Middle frontal gyrus (tissue), 1 donor: ENCODE measurements around the gene MICAL2.

Experiments used
- DNase-seq: peaks from one replicate; pipeline ENCODE4 v3.0.0-alpha.2; 2015; ENCODE audit warnings: low spot score; ENCODE audit errors: extremely low spot score

The MICAL2 gene

GRCh38 chr11:12155696-12156095, 45.3 kb downstream of the MICAL2 start:
- no peak for DNase-seq

GRCh38 chr11:12156301-12157140, 46.1 kb downstream of the MICAL2 start:
- DNase-seq: no peak

- no peak for DNase-seq
Observed at GRCh38 chr11:12157241-12157661, 46.9 kb downstream of the MICAL2 start.

- DNase-seq: no peak
Observed at GRCh38 chr11:12158909-12159308, 48.5 kb downstream of the MICAL2 start.

GRCh38 chr11:12159351-12160099, 49.1 kb downstream of the MICAL2 start:
- DNase-seq: peak; percentile 49

GRCh38 chr11:12160231-12160630, 49.8 kb downstream of the MICAL2 start:
- DNase-seq: no peak

GRCh38 chr11:12160680-12161079, 50.3 kb downstream of the MICAL2 start:
- no peak for DNase-seq

- DNase-seq: no peak
Observed at GRCh38 chr11:12161137-12161536, 50.7 kb downstream of the MICAL2 start.

- DNase-seq: no peak
Observed at GRCh38 chr11:12161603-12162350, 51.4 kb downstream of the MICAL2 start.

GRCh38 chr11:12162652-12163051, 52.3 kb downstream of the MICAL2 start:
- DNase-seq: no peak

GRCh38 chr11:12163181-12163941, 53.0 kb downstream of the MICAL2 start:
- DNase-seq: no peak

- no peak for DNase-seq
Observed at GRCh38 chr11:12164061-12165014, 53.9 kb downstream of the MICAL2 start.

GRCh38 chr11:12165237-12165875, 55.0 kb downstream of the MICAL2 start:
- DNase-seq: no peak

- DNase-seq: no peak
Observed at GRCh38 chr11:12166299-12167060, 56.1 kb downstream of the MICAL2 start.

GRCh38 chr11:12167061-12168000, 56.9 kb downstream of the MICAL2 start:
- DNase-seq: no peak

- DNase-seq: no peak
Observed at GRCh38 chr11:12168114-12168513, 57.7 kb downstream of the MICAL2 start.

GRCh38 chr11:12169822-12170221, 59.4 kb downstream of the MICAL2 start:
- DNase-seq: no peak

- no peak for DNase-seq
Observed at GRCh38 chr11:12170501-12170900, 60.1 kb downstream of the MICAL2 start.
